Astrocyte (in vitro differentiated cells and primary cell): ENCODE measurements around the gene CACNA2D4. TPM values are rescaled to one million over a fixed set of nuclear protein-coding genes. Genes with fewer than 3 reads are reported as not detected.

Experiments used
- DNase-seq: peaks from one replicate; pipeline ENCODE4 v3.0.0-alpha.2; 2010; ENCODE audit warnings: low read depth
- FAIRE-seq: peaks from 2 replicates; lab custom pipeline; 2011; peaks lifted over from hg19 to GRCh38; lab: Jason Lieb, UNC
- H2AFZ ChIP-seq: 2 replicates; pipeline ENCODE4 v1.6.0; 2012; ENCODE audit warnings: low read depth, low read length, inconsistent platforms
- H3K27ac ChIP-seq: 2 replicates; pipeline ENCODE4 v1.5.1; 2011; ENCODE audit warnings: low read depth, low read length, inconsistent platforms
- H3K27me3 ChIP-seq: 2 replicates; pipeline ENCODE4 v1.6.0; 2011; ENCODE audit warnings: low read length, inconsistent platforms; ENCODE audit not compliant: insufficient read depth
- H3K36me3 ChIP-seq: 2 replicates; pipeline ENCODE4 v1.5.1; 2011; ENCODE audit warnings: low read length, inconsistent platforms; ENCODE audit not compliant: insufficient read depth
- H3K4me1 ChIP-seq: 2 replicates; pipeline ENCODE4 v1.5.1; 2011; ENCODE audit warnings: low read length, inconsistent platforms; ENCODE audit not compliant: insufficient read depth
- H3K4me2 ChIP-seq: 2 replicates; pipeline ENCODE4 v1.6.0; 2012; ENCODE audit warnings: low read length, inconsistent platforms
- H3K4me3 ChIP-seq: 2 replicates; pipeline ENCODE4 v1.5.1; 2011; ENCODE audit warnings: low read depth, mild to moderate bottlenecking, low read length, inconsistent platforms; ENCODE audit not compliant: insufficient read depth
- H3K79me2 ChIP-seq: 2 replicates; pipeline ENCODE4 v1.6.0; 2012; ENCODE audit warnings: mild to moderate bottlenecking, low read length, inconsistent platforms; ENCODE audit not compliant: insufficient read depth
- H3K9ac ChIP-seq: 2 replicates; pipeline ENCODE4 v1.6.0; 2012; ENCODE audit warnings: mild to moderate bottlenecking, low read length, inconsistent platforms
- H3K9me3 ChIP-seq: 2 replicates; pipeline ENCODE4 v1.5.1; 2012; ENCODE audit warnings: low read depth, mild to moderate bottlenecking, low read length, inconsistent platforms; ENCODE audit not compliant: insufficient read depth
- H4K20me1 ChIP-seq: 2 replicates; pipeline ENCODE4 v1.6.0; 2012; ENCODE audit warnings: low read length, inconsistent platforms; ENCODE audit not compliant: insufficient read depth
- H3K27ac Mint-ChIP-seq: one replicate; pipeline ENCODE4 v1.8.0; 2021; ENCODE audit warnings: mild to moderate bottlenecking, mixed read lengths; ENCODE audit not compliant: unreplicated experiment
- H3K27me3 Mint-ChIP-seq: one replicate; pipeline ENCODE4 v1.8.0; 2021; ENCODE audit warnings: low read depth, mixed read lengths; ENCODE audit not compliant: unreplicated experiment
- H3K36me3 Mint-ChIP-seq: one replicate; pipeline ENCODE4 v1.8.0; 2021; ENCODE audit warnings: low read depth, mixed read lengths; ENCODE audit not compliant: unreplicated experiment
- H3K4me1 Mint-ChIP-seq: one replicate; pipeline ENCODE4 v1.8.0; 2021; ENCODE audit warnings: low read depth, mixed read lengths; ENCODE audit not compliant: unreplicated experiment
- H3K4me3 Mint-ChIP-seq: one replicate; pipeline ENCODE4 v1.8.0; 2021; ENCODE audit warnings: mild to moderate bottlenecking, moderate library complexity, mixed read lengths; ENCODE audit not compliant: unreplicated experiment
- H3K9me3 Mint-ChIP-seq: one replicate; pipeline ENCODE4 v1.8.0; 2021; ENCODE audit warnings: mild to moderate bottlenecking, mixed read lengths; ENCODE audit not compliant: unreplicated experiment
- EZH2 ChIP-seq: IDR thresholded peaks from 2 replicates; pipeline ENCODE4 v1.6.1; 2012; ENCODE audit warnings: mild to moderate bottlenecking, low read length, inconsistent platforms; ENCODE audit not compliant: insufficient read depth
- total RNA-seq: library from RNA; stranded (reverse); gene quantifications from 2 replicates; pipeline ENCODE4 v1.2.1, GENCODE V29; 2021
- TF ChIP-seq, protein P1 (sequence below): IDR thresholded peaks from 2 replicates; pipeline ENCODE4 v1.5.1; 2011; ENCODE audit warnings: low read depth, mild to moderate bottlenecking, inconsistent platforms, low read length, moderate library complexity; ENCODE audit not compliant: insufficient read depth

The CACNA2D4 gene
- total RNA-seq, 1 donor from 2014 or later = 0.09 TPM

DNA sequence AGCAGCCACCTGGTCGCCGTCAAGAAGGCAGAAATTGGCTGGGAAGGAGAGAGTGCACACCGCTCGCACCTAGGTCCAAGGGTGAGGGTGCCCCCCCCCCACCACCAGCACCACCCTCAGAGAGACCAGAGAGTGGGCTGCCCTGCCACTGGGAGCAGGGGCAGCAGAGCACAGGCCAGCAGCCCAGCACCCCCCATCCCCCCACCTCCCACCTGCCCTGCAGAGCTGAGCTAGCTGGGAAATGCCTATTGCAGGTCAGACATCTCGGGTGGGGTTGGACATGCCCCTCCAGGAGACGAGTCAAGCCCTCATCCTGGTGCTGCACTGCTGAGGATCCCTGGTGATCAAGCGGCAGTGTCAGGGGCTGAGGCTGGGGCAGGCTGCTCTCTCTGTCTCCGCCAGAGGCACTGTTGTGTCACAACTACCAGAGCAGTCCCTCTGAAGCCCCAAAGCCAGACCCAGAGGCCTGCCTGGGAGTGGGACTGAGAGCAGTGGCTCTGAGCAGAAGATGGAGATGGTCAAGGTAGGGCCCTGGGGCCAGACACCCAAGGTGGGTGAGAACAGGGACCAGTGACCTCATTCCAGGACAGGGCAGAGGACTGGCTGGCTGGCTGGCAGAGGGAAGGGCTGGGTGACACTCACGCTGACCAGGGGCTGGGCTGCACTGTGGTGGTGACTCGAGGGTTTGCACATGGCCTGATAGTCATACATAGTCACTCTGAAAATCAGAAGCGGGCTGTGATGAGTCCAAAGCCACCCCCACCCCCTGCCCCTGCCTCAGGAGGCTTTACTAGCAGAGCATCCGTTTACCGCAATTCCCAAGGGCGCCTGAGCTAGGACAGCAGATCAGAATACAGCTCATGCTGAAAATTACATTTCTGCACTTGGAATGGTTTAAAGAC lies 117.8 kb downstream of the CACNA2D4 start:
- DNase-seq = no peak

DNA sequence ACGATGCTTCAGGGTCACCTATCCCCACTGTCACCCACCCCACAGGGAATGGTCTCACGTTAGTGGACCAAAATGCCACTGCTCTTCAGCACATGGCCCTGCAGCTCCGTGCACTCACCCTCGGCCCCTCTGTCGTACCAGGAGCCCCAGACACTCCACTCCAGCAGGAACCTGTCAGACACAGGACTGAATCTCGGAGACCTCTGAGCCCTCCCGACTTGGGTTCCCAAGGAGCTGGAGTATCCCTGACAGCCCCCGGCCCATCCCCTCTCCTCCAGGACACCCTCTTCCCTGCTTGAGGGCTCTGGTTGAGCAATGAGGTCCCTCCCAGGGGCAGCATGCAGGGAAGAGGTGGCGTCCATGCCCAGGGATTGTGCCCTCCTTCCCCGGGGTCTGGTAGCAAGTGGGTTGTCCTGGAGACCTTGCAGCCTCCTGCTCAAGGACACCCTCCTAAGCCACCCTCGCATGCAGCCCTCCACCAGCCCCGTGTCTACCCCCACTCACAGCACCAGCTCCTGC lies 118.5 kb downstream of the CACNA2D4 start:
- H3K4me3 Mint-ChIP-seq = no peak overlapping the region

More for the DNA sequence above, 117.8 kb downstream of the CACNA2D4 start:
- Histone ChIP-seq H3K27me3 (no peaks in the 10 kb centered on the region), H3K4me2 (no peak overlapping the region), H3K36me3 (no peaks in the 10 kb centered on the region), H3K9me3 (no peaks in the 10 kb centered on the region), H3K27ac (no peak overlapping the region), H3K9ac (no peak overlapping the region), H2AFZ (no peak overlapping the region), H3K79me2 (no peaks in the 10 kb centered on the region), H3K4me1 (peaks cover 9% of the 10 kb centered on the region), H4K20me1 (no peaks in the 10 kb centered on the region), H3K4me3 (no peak overlapping the region)
- no peak overlapping the region for H3K27ac Mint-ChIP-seq
- TF ChIP-seq, protein P1, sequence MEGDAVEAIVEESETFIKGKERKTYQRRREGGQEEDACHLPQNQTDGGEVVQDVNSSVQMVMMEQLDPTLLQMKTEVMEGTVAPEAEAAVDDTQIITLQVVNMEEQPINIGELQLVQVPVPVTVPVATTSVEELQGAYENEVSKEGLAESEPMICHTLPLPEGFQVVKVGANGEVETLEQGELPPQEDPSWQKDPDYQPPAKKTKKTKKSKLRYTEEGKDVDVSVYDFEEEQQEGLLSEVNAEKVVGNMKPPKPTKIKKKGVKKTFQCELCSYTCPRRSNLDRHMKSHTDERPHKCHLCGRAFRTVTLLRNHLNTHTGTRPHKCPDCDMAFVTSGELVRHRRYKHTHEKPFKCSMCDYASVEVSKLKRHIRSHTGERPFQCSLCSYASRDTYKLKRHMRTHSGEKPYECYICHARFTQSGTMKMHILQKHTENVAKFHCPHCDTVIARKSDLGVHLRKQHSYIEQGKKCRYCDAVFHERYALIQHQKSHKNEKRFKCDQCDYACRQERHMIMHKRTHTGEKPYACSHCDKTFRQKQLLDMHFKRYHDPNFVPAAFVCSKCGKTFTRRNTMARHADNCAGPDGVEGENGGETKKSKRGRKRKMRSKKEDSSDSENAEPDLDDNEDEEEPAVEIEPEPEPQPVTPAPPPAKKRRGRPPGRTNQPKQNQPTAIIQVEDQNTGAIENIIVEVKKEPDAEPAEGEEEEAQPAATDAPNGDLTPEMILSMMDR = no peak
- TF ChIP-seq EZH2 = no peak
- no peak overlapping the region for H3K4me3 Mint-ChIP-seq
- H3K4me1 Mint-ChIP-seq = no peaks in the 10 kb centered on the region
- peaks cover 2% of the 10 kb centered on the region for H3K9me3 Mint-ChIP-seq
- peaks cover 5% of the 10 kb centered on the region for H3K27me3 Mint-ChIP-seq
- H3K36me3 Mint-ChIP-seq = no peaks in the 10 kb centered on the region
- no peak for FAIRE-seq

More for the DNA sequence above, 118.5 kb downstream of the CACNA2D4 start:
- Histone ChIP-seq H4K20me1 (no peaks in the 10 kb centered on the region), H3K9me3 (no peaks in the 10 kb centered on the region), H3K4me2 (no peak overlapping the region), H3K79me2 (no peaks in the 10 kb centered on the region), H3K27ac (no peak overlapping the region), H3K4me3 (no peak overlapping the region), H3K27me3 (no peaks in the 10 kb centered on the region), H3K4me1 (peaks cover 9% of the 10 kb centered on the region), H3K9ac (no peak overlapping the region), H2AFZ (no peak overlapping the region), H3K36me3 (no peaks in the 10 kb centered on the region)
- H3K9me3 Mint-ChIP-seq = peaks cover 2% of the 10 kb centered on the region
- FAIRE-seq (no peak), DNase-seq (no peak)
- no peaks in the 10 kb centered on the region for H3K36me3 Mint-ChIP-seq
- H3K4me1 Mint-ChIP-seq = no peaks in the 10 kb centered on the region
- peaks cover 5% of the 10 kb centered on the region for H3K27me3 Mint-ChIP-seq
- H3K27ac Mint-ChIP-seq = no peak overlapping the region
- TF ChIP-seq EZH2 = no peak
- TF ChIP-seq, protein P1 = no peak
